ENCODE results near the gene SPATC1L. TPM values are rescaled to one million over a fixed set of nuclear protein-coding genes. Genes with fewer than 3 reads are reported as not detected.
A peak's percentile ranks its signal among the peaks of the same experiment; 100 is the strongest.

The SPATC1L gene
- total and polyA plus RNA-seq, 2 of the 8 experiments (the other 6 are each of a cell fraction or from before 2014, with no cell fraction given), result 24.9 to 50.0 TPM

DNA sequence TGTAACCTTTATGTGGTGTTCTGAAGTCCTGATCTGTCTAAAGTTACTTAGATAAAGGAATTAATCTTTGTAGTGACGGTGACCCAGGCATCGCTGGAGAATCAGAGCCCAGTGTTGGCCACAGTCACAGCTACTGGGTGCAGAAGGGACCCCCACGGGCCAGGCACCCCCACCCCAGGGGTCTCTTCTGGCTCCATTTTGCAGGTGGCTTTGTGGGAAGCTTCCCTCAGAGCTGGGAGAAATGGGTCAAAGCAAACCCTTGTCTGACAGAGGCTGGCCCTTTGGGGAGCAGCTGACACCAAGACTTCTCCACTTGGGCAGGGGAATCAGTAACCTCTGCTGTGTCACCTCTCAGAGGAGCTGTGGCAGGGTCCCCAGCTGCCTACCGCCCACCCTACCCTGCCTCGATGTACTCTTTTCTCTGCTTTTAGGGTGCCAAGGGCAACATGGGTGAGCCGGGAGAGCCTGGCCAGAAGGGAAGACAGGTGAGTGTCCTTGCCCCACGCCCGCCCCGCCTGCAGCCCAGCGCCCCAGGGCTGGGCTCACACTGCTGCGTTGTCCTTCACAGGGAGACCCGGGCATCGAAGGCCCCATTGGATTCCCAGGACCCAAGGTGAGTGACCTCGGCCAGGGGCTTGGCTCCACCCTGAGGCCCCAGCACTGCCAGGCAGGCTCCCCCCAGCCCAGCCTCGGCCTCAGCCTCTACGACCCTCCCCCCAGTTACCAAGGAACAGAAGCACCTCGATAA lies 68.6 kb downstream of the SPATC1L start:
- no peak overlapping the region for H2BK12ac ChIP-seq (ENCODE audit: low read depth, low read length)
- no peak overlapping the region for H2BK15ac ChIP-seq (ENCODE audit: low read length)
- H3K23me2 ChIP-seq (ENCODE audit: low read depth, low read length), result no peaks in the 10 kb centered on the region
- H2BK20ac ChIP-seq (ENCODE audit: low read length), result no peak overlapping the region
- no peak overlapping the region for H4K5ac ChIP-seq (ENCODE audit: insufficient read length, low read depth, low read length)
- no peak overlapping the region for H3K23ac ChIP-seq (ENCODE audit: insufficient read length)
- H3K4me3 ChIP-seq (ENCODE audit: extremely low read depth in 1 of 4, insufficient read depth in 2 of 4, low read depth in 3 of 4, low read length in 4 of 4), result no peak overlapping the region
- CTCF ChIA-PET (ENCODE audit: partially characterized antibody), result interaction anchor here (3.1 kb wide), 1 partner anchor 27 kb away, joined by 14 read pairs; no protein-coding TSS in a partner anchor
- no peak overlapping the region for H3K27ac ChIP-seq (ENCODE audit: low read depth, low read length)
- H2BK120ac ChIP-seq (replicated peaks; ENCODE audit: low read depth, low read length), result no peak overlapping the region
- H3K79me1 ChIP-seq (ENCODE audit: low read depth, low read length), result no peaks in the 10 kb centered on the region
- H3K79me2 ChIP-seq (ENCODE audit: control insufficient read depth in 1 of 2, insufficient read depth in 2 of 2, low read length in 2 of 2), result no peaks in the 10 kb centered on the region
- no peak overlapping the region for H2BK5ac ChIP-seq (ENCODE audit: low read depth, low read length)
- peaks cover 0 to 4% of the 10 kb centered on the region in 2 experiments; a peak in 2 of 4 replicates for H3K9me3 ChIP-seq (ENCODE audit: insufficient read depth in 2 of 2, low read depth in 1 of 2, low read length in 1 of 2)
- H3K4me2 ChIP-seq (ENCODE audit: insufficient read depth in 1 of 2, low read depth in 2 of 2, low read length in 2 of 2), result no peak overlapping the region
- no peaks in the 10 kb centered on the region for H3K27me3 ChIP-seq (replicated peaks in 1 of 4; ENCODE audit: control insufficient read depth in 3 of 4, extremely low read depth in 1 of 4, insufficient read depth in 3 of 4, low read length in 3 of 4)
- H2AFZ ChIP-seq (ENCODE audit: low read length), result no peak overlapping the region
- H3K9ac ChIP-seq (replicated peaks in 1 of 4; ENCODE audit: extremely low read depth in 1 of 4, low read depth in 3 of 4, low read length in 3 of 4), result no peak overlapping the region
- no peak overlapping the region for H3K14ac ChIP-seq (ENCODE audit: insufficient read length)
- H3K4ac ChIP-seq (replicated peaks; ENCODE audit: insufficient read length, low read depth, low read length), result no peak overlapping the region
- 93% methylated on average over 17 of the region's 17 CpGs; no CpG with 5 or more reads in 1 of the 2 experiments for WGBS, 2 experiments (ENCODE audit: extremely low coverage in 1 of 2, insufficient coverage in 1 of 2, insufficient read length in 1 of 2, insufficient replicate concordance in 2 of 2, low coverage in 1 of 2, low lambda C conversion rate in 2 of 2, missing lambda C conversion rate in 1 of 2)
- H4K8ac ChIP-seq (ENCODE audit: extremely low read depth, insufficient read depth, low read length), result 0 out of 2 replicates have a peak overlapping the region, but pooled peaks have one; percentile 14
- POLR2A ChIA-PET (ENCODE audit: partially characterized antibody), result no interaction called here
- peaks cover 0 to 28% (median 2%) of the 10 kb centered on the region in 4 experiments; a peak in 5 of 8 replicates for H3K36me3 ChIP-seq (ENCODE audit: control insufficient read depth in 2 of 4, insufficient read depth in 4 of 4, low read length in 3 of 4)
- peaks cover 0 to 4% of the 10 kb centered on the region in 2 experiments for H4K20me1 ChIP-seq (replicated peaks in 1 of 2; ENCODE audit: control insufficient read depth in 1 of 2, insufficient read depth in 2 of 2, low read length in 2 of 2)
- no peak overlapping the region for H3K56ac ChIP-seq (replicated peaks; ENCODE audit: insufficient read length, low read depth, low read length)
- no peak for FAIRE-seq
- no peak overlapping the region for H3K18ac ChIP-seq (ENCODE audit: extremely low read depth, low read length)
- no peak overlapping the region for H2AK5ac ChIP-seq (ENCODE audit: low read depth, low read length)
- TF ChIP-seq EZH2 (IDR thresholded peaks at IDR 0.05; ENCODE audit: low read depth, low read length, severe bottlenecking), result no peak
- TF ChIP-seq MAFK (IDR thresholded peaks at IDR 0.05; ENCODE audit: low read depth, low read length), result no peak
- no peak for TF ChIP-seq E2F6 (IDR thresholded peaks at IDR 0.05)
- TF ChIP-seq CBX5 (IDR thresholded peaks at IDR 0.05; ENCODE audit: low read depth, low read length), result no peak
- TF ChIP-seq CHD1 (IDR thresholded peaks at IDR 0.05; ENCODE audit: low read depth, low read length), result no peak
- DNase-seq (ENCODE audit: low read depth in 1 of 2, low spot score in 2 of 2), result no peak
- 0 out of 7 replicates have a peak, but pooled peaks cover 0 to 1% (median under 1%) of the 10 kb centered on the region in 4 experiments for H3K4me1 ChIP-seq (replicated peaks in 1 of 4; ENCODE audit: control insufficient read depth in 3 of 4, insufficient read depth in 4 of 4, low read length in 3 of 4)
- H4K91ac ChIP-seq (replicated peaks; ENCODE audit: insufficient read length, low read length), result no peak overlapping the region
